Lower lobe of right lung (tissue), 2 donors: ENCODE data around the gene BMS1. TPM values are rescaled to one million over a fixed set of nuclear protein-coding genes. Genes with fewer than 3 reads are reported as not detected.

Experiments used
- ATAC-seq, 2 donors: fragments of 200-7000 bp; cut with Tn5 transposase; one replicate each; pipeline ENCODE4 v1.9.1; 2020 to 2022; ENCODE audit warnings: mild to moderate bottlenecking in 2 of 2, moderate library complexity in 2 of 2
- DNase-seq: peaks from one replicate; pipeline ENCODE4 v3.0.0-alpha.2; 2020
- H3K27ac ChIP-seq: fragments of 200-600 bp; one replicate; pipeline ENCODE4 v1.8.0; 2022
- H3K27me3 ChIP-seq: fragments of 200-600 bp; one replicate; pipeline ENCODE4 v1.8.0; 2022; ENCODE audit warnings: low read depth
- H3K36me3 ChIP-seq: fragments of 200-600 bp; one replicate; pipeline ENCODE4 v1.8.0; 2022; ENCODE audit warnings: mild to moderate bottlenecking
- H3K4me1 ChIP-seq: fragments of 200-600 bp; one replicate; pipeline ENCODE4 v1.8.0; 2022
- H3K4me3 ChIP-seq: fragments of 200-600 bp; one replicate; pipeline ENCODE4 v1.8.0; 2022; ENCODE audit warnings: mild to moderate bottlenecking
- H3K9me3 ChIP-seq: fragments of 200-600 bp; one replicate; pipeline ENCODE4 v1.8.0; 2022
- CTCF ChIP-seq: fragments of 200-600 bp; IDR thresholded peaks from one replicate; pipeline ENCODE4 v1.8.0; 2022; ENCODE audit warnings: antibody characterized with exemption, mild to moderate bottlenecking
- intact Hi-C: fragments of 100-400 bp; cut with DNase I; formaldehyde crosslinking; loops from one replicate; pipeline ENCODE4 v1.11.0; 2022
- total RNA-seq: library from RNA; stranded (reverse); fragmentation: NEBNext Ultra II Directional; extraction: Animal tissue kit (Norgen Biotek cat#: 25700); gene quantifications from one replicate; pipeline ENCODE4 v1.2.1, GENCODE V29; 2021
- donor health status: DM: no; HTN: yes; CAD: no; lungs with severe emphysema.

The BMS1 gene
- total RNA-seq, 1 donor from 2014 or later = 12.5 TPM

GRCh38 chr10:42755556-42756093 is 27.0 kb upstream of the BMS1 start:
- no peak overlapping the region for H3K27ac ChIP-seq
- TF ChIP-seq CTCF = no peak
- ATAC-seq (no peak), DNase-seq (no peak)
- no peaks in the 10 kb centered on the region for H3K36me3 ChIP-seq
- peaks cover 34% of the 10 kb centered on the region for H3K4me1 ChIP-seq
- H3K4me3 ChIP-seq = peak overlapping the region; percentile 61
- intact Hi-C loops = no loop called here
- H3K9me3 ChIP-seq = no peaks in the 10 kb centered on the region
- peaks cover 51% of the 10 kb centered on the region for H3K27me3 ChIP-seq

GRCh38 chr10:42767906-42768305 is 14.7 kb upstream of the BMS1 start:
- intact Hi-C loops = no loop called here

GRCh38 chr10:42768581-42769152 is 13.9 kb upstream of the BMS1 start:
- no peaks in the 10 kb centered on the region for H3K9me3 ChIP-seq
- no peak for DNase-seq
- no peak overlapping the region for H3K4me3 ChIP-seq

More at GRCh38 chr10:42767906-42768305, 14.7 kb upstream of the BMS1 start:
- Histone ChIP-seq H3K4me1 (no peaks in the 10 kb centered on the region), H3K9me3 (no peaks in the 10 kb centered on the region), H3K4me3 (no peak overlapping the region), H3K27me3 (no peaks in the 10 kb centered on the region), H3K27ac (no peak overlapping the region), H3K36me3 (no peaks in the 10 kb centered on the region)
- DNase-seq (no peak), ATAC-seq (no peak)
- no peak for TF ChIP-seq CTCF

GRCh38 chr10:42769173-42769572 is 13.4 kb upstream of the BMS1 start:
- TF ChIP-seq CTCF = no peak
- Histone ChIP-seq H3K36me3 (no peaks in the 10 kb centered on the region), H3K4me3 (no peak overlapping the region), H3K27me3 (no peaks in the 10 kb centered on the region), H3K27ac (no peak overlapping the region), H3K9me3 (no peaks in the 10 kb centered on the region), H3K4me1 (no peaks in the 10 kb centered on the region)
- intact Hi-C loops = no loop called here
- DNase-seq (no peak), ATAC-seq (no peak)

More at GRCh38 chr10:42768581-42769152, 13.9 kb upstream of the BMS1 start:
- Histone ChIP-seq H3K27ac (no peak overlapping the region), H3K4me1 (no peaks in the 10 kb centered on the region), H3K36me3 (no peaks in the 10 kb centered on the region), H3K27me3 (no peaks in the 10 kb centered on the region)
- intact Hi-C loops = no loop called here
- ATAC-seq = no peak
- TF ChIP-seq CTCF = no peak

- no peak overlapping the region for H3K4me3 ChIP-seq
- no peak for DNase-seq
- no peaks in the 10 kb centered on the region for H3K4me1 ChIP-seq
- H3K36me3 ChIP-seq = no peaks in the 10 kb centered on the region
- intact Hi-C loops = no loop called here
- H3K9me3 ChIP-seq = no peaks in the 10 kb centered on the region
- ATAC-seq = no peak
- no peak for TF ChIP-seq CTCF
- H3K27ac ChIP-seq = no peak overlapping the region
- H3K27me3 ChIP-seq = no peaks in the 10 kb centered on the region
Observed at GRCh38 chr10:42769673-42770072, 12.9 kb upstream of the BMS1 start.
